HG02642 (cell line): ENCODE data around the gene CCDC141.
"Not testable (repeated sequence)": the region's sequence is repeated elsewhere in the genome, so short reads cannot be mapped to it uniquely, and the experiment has no call there.

Source experiments
- ATAC-seq: cut with Tn5 transposase; IDR thresholded peaks from one replicate; pipeline ENCODE4 v1.9.1; 2021; ENCODE audit warnings: mild to moderate bottlenecking; ENCODE audit not compliant: unreplicated experiment, poor library complexity

Gene CCDC141, protein sequence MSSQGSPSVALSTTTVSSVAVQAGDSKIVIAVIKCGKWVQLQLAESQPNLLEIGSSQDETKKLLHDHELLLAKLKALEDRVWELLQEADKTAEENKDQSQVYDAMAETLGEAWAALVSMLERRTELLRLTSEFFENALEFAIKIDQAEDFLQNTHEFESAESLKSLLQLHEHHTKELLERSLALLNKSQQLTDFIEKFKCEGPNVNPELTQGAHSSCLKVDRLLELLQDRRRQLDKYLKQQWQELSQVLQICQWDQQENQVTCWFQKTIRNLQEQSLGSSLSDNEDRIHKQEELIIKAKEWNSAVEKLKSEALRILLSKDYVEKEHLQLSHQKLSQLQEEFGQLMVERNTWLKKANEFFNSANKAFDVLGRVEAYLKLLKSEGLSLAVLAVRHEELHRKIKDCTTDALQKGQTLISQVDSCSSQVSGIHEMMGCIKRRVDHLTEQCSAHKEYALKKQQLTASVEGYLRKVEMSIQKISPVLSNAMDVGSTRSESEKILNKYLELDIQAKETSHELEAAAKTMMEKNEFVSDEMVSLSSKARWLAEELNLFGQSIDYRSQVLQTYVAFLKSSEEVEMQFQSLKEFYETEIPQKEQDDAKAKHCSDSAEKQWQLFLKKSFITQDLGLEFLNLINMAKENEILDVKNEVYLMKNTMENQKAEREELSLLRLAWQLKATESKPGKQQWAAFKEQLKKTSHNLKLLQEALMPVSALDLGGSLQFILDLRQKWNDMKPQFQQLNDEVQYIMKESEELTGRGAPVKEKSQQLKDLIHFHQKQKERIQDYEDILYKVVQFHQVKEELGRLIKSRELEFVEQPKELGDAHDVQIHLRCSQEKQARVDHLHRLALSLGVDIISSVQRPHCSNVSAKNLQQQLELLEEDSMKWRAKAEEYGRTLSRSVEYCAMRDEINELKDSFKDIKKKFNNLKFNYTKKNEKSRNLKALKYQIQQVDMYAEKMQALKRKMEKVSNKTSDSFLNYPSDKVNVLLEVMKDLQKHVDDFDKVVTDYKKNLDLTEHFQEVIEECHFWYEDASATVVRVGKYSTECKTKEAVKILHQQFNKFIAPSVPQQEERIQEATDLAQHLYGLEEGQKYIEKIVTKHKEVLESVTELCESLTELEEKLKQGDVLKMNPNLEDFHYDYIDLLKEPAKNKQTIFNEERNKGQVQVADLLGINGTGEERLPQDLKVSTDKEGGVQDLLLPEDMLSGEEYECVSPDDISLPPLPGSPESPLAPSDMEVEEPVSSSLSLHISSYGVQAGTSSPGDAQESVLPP (N-terminal part only)

DNA sequence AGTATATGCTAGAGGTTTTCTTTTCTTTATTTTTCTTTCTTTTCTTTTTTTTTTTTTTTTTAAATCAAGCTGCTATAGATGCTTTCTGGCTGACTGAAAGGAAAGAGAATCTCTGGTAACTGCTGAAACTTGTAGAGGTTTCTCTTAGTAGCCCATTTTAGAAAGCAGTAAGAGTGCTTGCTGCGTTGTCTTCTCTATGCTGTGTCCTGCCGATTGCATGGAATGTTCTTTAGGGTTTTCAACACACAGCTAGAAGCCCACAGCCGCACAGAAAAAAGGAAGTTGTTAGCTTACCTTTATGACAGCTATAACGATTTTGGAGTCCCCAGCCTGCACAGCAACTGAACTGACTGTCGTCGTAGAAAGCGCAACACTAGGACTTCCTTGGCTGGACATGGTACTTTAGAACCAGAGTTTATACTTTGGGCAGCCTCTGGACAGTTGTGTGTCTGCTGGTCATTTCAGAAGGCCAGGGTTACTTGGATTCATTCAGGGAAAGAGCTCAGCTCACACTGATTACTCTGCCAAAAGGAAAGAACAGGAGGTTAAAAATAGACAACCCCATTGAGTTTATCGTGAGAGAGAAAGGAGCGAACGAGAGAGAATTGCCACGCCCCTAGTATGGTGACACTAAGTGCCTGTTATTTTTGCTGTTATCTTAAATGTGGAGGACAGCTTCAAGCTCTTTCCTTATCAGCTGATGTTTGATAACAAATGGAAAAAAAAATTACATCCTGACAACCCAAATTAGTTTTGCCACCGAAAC lies at the start of gene CCDC141:
Gene CCDC141, minus strand, starts transcription at position 592 of the 766 bp plus-strand sequence. Its CDS starts 196 bp downstream, at position 396.
- peak; percentile 68 for ATAC-seq

DNA sequence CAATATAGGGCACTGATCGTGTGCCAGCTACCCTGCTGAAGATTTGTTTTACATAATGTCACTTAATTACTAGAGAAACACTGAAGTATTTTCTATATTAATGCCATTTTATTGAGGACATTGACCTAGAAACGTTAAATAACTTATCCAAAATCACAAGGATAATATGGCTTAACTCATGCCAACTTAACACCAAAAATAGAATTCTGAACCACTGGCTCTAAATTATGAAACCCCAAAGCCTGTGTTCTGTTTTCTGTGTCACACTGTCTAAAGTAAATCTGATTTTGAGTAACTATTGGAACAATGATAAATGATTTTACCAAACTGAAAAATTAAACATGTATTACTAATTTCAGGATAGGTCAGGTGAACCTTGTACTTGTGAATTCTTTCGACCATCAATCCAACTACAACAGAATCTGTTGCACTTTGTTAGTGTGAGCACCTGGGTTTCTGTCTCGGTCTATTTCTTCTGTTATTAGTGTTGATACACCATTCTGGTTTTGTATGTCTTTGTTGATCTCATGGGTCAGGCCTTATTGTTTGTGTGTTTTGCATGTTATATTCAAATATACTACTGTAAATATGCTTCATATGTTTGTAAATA lies 48.2 kb upstream of the CCDC141 start:
- ATAC-seq = no peak

DNA sequence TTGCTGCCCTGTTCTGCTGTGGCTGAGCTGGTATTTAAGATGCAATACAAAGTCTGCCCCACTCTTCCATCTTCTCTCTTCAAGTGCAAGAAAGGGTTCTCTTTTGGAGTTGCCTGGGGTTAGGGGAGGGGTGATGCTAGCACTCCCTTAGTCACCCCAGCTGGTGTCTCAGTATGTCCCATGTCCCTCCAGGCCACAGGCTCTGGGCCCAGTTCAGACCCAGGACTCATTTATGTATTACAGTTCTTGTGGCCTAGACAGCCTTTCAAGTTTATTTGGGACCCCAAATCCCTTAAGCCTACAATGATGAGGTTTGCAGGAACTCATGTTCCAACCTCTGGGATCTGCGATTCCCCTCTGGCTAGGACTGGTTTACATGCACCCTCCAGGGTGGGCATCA lies 47.2 kb upstream of the CCDC141 start:
- ATAC-seq = no peak

DNA sequence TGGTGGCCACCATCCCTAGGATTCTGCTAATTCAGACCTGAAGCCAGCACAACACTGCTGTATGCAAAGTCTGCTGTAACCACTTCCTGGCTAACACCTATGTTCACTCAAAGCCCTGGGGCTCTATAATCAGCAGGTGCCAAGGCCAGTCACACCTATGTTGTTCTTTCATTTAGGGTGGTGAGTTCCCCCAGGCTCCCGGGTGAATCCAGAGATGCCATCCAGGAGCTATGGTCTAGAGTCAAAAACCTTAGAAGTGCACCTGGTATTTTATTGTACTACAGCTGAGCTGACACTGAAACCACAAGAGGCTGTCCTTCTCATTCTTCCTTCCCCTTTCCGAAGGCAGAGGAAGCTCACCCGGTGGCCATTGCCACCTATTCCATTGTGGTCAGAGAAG lies 46.2 kb upstream of the CCDC141 start:
- peak; percentile 98 for ATAC-seq

DNA sequence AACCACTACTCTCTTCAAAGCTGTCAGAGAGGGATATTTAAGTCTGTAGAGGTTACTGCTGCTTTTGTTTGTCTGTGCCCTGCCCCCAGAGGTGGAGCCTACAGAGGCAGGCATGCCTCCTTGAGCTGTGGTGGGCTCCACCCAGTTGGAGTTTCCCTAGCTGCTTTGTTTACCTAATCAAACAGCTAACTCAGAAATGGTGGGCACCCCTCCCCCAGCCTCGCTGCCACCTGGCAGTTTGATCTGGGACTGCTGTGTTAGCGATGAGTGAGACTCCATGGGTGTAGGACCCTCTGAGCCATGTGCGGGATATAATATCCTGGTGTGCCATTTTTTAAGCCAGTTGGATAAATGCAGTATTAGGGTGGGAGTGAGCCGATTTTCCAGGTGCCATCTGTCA lies 43.0 kb upstream of the CCDC141 start:
- not testable (repeated sequence) for ATAC-seq

DNA sequence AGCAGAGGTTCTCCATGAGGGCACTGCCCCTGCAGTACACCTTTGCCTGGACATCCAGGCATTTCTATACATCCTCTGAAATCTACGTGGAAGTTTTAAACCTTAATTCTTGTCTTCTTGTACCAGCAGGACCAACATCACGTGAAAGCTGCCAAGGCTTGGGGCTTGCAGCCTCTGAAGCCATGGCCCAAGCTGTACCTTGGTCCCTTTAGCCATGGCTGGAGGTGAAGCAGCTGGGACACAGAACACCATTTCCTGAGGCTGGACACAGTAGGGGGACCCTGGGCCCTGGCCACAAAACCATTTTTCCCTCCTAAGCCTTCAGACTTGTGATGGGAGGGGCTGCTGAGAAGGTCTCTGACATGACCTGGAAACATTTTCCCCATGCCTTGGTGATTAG lies 32.8 kb upstream of the CCDC141 start:
- no peak for ATAC-seq

DNA sequence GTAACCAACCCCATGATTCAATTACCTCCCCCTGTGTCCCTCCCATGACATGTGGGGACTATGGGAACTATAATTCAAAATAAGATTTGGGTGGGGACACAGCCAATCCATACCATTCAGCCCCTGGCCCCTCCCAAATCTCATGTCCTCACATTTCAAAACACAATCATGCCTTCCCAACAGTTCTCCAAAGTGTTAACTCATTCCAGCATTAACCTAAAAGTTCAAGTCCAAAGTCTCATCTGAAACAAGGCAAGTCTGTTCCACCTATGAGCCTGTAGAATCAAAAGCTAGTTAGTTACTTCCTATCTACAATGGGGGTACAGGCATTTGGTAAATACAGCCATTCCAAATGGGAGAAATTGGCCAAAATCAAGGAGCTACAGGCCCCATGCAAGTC lies 32.0 kb upstream of the CCDC141 start:
- no peak for ATAC-seq

DNA sequence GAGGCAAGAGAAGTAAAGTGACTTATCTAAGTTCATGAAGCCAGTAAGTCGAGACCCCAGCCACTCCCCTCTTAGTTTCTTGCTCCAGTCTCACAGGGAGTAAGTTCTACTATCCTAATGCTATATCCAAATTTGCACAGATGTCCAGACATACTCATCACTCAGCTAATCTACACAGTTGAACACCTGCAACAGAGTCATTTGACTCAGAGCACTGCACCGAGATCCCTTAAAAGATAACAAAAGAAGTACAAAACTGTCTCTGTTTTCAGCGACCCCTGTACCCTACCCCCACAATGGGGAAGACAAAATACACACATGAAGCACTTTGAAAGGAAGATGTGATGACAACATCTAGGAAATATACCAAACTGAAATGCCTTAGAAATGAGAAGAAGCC lies 22.6 kb upstream of the CCDC141 start:
- ATAC-seq = no peak

DNA sequence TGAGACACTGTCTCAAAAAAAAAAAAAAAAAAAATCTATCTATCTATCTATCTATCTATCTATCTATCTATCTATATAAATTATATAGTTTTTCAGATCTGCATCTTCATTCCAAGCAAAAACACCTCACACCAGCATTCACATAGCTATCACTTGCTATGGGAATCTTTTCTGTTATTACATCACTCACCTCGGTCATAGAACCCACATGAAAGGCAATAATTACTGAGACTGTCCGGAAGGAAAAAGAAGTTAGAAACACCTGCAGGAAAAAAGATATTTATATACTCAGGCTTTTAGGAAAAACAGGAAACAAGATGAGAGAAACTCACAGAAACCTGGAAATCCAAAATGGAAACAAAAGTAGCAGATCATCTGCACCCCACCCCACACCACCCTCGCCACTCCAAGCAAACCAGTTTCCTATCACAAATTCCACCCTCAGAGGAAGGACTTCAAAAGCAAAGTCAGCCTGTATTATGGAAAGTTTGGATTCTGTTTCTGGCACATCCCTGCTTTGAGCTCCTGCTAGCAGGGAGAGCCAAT lies 21.9 kb upstream of the CCDC141 start:
- ATAC-seq = no peak

DNA sequence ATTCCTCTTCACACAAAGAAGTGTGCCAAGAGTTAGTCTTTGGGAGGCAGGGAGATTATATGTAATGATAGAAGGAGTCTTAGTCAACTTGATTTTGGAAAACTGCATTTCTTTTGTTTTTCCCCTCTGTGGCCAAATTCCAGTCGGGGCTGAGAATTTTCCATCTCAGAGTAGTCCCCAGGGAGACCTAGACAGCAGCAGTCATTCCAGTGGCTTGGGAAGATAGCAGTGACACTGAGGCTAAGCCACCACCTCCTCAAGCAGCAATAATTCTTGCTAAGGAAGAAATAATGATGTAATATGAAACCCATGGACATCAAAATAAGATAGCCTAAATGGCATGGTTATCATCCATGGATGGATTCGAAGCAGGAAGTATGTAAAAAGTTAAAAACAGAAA lies 21.0 kb upstream of the CCDC141 start:
- no peak for ATAC-seq

DNA sequence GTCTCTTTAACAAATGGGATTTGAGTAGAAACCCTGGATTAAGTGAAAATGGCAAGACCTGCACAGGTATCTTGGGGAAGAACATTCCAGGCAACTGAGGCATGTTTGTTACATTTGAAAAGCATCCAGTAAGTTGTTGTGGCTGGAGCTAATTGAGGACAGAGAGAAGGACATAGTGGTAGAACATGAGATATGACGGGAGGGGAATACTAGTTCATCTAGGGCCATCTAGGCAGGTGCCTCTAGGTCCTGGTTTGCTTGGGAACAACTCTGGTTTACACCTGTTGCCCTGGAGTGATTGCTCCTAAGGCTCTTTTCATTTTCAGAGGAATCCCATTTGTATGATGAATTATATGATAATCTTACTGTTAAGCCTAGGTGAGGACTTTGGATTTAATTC lies 19.7 kb upstream of the CCDC141 start:
- no peak for ATAC-seq

DNA sequence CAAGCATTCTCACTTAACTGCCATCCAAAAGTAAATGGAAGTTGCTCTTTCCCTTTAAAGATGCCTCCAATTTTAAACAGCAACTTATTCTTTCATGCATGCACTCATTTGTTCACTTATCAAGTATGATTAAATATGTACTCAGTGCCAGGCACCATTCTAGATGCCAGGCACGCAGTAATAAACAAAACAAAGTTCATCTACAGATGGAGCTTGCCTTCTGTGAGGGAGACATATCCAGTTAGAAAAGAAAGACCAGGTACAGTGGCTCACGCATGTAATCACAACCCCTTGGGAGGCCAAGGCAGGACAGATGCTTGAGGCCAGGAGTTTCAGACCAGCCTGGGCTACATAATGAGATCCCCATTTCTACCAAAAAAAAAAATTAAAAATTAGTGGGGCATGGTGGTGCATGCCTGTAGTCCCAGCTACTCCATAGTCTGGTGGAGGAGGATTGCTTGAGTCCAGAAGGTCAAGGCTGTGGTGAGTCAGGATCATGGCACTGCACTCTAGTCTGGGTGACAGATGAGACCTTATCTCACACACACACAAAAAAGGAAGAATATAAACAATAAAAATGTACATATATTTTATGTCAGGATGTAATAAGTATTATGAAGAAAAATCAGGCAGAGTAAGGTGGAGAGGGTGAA lies 19.2 kb upstream of the CCDC141 start:
- no peak for ATAC-seq

DNA sequence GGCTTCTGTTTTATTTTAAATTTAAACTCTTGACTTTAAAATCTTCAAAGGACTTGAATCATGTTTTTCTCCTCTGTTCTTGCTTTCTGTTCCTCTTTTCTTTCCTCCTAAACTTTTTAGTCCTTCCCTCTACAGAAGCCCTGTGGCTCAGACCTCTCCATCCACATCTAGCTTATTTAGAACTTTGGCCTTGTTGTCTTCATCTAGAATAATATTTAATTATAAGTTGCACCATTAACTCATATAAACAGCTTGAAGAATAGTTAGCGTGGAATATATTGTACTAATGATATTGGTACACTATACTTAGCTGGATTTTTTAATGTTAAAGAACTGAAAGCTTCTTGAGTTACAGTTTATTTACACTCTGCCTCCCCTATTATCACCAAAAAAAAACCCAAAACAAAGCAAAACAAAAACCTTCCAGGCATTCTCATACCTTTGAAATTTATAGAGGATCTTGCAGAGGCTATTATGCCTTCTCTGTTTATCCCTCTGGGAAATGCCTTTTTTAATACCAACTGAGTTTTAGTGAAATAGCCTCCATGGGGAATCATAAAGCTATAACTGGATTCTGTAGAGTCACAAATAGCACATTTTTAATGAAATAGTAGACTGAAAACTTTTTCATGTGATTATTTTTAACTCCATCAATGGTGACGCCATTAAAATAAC lies 9.2 kb upstream of the CCDC141 start:
- peak; percentile 74 for ATAC-seq

DNA sequence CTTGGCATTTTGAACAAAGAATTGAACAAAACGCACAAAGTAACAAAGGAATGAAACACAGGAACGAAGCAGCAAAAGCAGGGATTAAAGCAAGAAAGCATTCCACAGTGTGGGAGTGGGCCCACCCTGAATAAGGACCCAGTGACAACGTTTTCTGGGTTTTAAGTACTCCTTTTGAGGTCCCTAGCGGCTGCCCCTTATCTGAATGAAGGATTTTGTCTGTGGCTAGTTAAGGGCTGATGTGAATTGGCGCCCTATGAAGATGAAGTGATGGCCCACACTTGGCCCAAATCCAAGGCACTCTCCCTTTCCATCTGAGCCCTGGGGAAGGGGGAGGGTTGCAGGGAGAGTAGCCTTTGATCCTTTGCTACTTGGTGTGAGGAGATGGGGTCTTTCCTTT lies 7.8 kb upstream of the CCDC141 start:
- no peak for ATAC-seq

DNA sequence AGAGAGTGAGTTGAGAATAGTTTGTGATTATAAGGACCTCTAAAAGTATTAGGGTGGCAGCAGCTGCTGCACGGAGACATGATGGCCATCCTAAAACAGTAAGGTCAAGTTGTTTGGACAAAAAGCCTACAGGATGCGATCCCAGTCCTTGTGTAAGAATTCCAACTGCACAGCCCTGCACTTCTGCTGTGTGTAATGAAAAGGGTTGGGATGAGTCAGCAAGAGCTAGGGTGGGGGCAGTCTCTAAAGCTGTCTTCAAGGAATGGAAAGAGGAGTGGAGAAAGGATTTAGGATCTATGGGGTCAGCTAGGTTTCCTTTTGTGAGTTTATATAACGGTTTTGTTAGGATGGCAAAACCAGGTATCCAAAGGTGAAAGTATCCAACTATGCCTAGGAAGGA lies 3.6 kb upstream of the CCDC141 start:
- not testable (repeated sequence) for ATAC-seq

DNA sequence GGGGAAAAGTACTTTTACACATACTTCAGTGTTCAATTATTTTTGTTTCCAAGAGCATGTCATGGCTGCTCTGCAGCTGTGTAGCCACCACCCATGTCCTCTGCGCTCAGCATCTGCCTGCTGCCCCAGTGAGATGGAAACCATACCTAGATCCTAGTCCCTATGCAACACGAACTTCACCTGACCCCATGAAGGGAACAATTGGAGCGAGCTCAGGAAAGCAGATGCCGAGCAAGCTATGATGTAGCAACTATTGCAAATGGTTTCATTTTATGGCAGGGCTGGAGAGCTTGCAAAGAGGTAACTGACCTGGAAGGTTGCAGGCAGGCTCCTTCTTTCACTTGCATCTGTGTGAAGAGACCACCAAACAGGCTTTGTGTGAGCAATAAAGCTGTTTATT lies 1.3 kb upstream of the CCDC141 start:
- no peak for ATAC-seq

DNA sequence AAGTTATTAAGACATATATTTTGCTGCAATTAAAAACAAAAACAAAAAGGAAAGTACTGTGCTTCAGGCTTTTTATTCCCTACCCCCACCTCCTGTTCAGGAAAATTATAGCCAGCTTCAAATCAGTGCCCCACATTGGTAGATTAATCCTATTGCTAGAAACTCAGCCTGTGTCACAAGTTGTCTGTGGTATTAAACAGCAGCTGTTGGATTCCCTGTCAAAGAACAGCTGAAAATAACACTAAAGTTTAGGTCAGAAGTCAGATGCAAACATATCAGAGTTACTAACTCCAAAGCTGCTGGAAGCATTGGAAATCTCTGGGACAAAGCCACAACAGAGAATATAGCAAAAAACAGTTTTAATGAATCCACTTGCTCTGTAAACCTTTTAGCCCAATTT lies 818 bp upstream of the CCDC141 start:
- ATAC-seq = no peak

DNA sequence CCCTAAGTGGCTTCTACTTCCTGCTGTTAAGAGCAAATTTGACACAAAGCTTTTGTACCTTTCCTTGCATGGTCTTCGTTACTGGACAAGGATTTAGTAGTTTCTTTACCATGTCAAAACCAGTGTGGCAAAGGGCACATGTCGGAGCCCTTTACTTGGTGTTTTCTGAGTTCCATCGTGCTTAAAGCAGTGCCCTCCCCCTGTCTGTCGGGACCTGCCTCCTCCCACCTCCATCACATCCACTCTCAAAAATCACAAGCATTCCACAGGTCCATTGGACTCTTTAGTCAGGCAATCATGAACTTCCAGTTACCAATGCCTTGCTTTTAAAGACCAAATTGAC lies 763 bp downstream of the CCDC141 start:
- peak; percentile 41 for ATAC-seq
